K562 (cell line): ENCODE data around the gene USP9Y. TPM values are rescaled to one million over a fixed set of nuclear protein-coding genes. Genes with fewer than 3 reads are reported as not detected.

Experiments used
- ATAC-seq: fragments of 200-7000 bp; cut with Tn5 transposase; 3 replicates; pipeline ENCODE4 v1.9.1; 2020; ENCODE audit warnings: moderate library complexity
- BruUV-seq: library from RNA; stranded (reverse); fragments of 400-500 nt; replicated peaks from 2 replicates; lab custom pipeline; 2021; lab: Mats Ljungman, UMichigan
- CTCF ChIA-PET: fragments of 300-600 bp; formaldehyde crosslinking; extraction: SDS; loops from one replicate; lab custom pipeline; 2021; ENCODE audit warnings: low intra/inter-chr PET ratio; lab: Yijun Ruan, JAX
- POLR2A ChIA-PET: fragments of 300-600, 350-650 bp; sonication (Branson Sonifier 250); formaldehyde crosslinking; extraction: SDS; loops from one replicate; lab custom pipeline; 2021; ENCODE audit warnings: antibody characterized with exemption, inconsistent platforms; lab: Yijun Ruan, JAX
- DNase-seq, 4 experiments: peaks; one replicate each; pipeline versions ENCODE4 v3.0.0 to v3.0.0-alpha.2; 2011 to 2018; ENCODE audit warnings: low spot score in 3 of 4, mixed read lengths in 3 of 4; ENCODE audit errors: extremely low read depth in 1 of 4
- FAIRE-seq: peaks from 2 replicates; lab custom pipeline; 2011; peaks lifted over from hg19 to GRCh38; lab: Jason Lieb, UNC
- H2AFZ ChIP-seq: 2 replicates; pipeline ENCODE4 v1.6.0; 2011; ENCODE audit warnings: low read depth, low read length, control low read depth, inconsistent platforms
- H3K27ac ChIP-seq: fragments of 200-600 bp; 3 replicates; pipeline ENCODE4 v1.8.0; 2011; ENCODE audit warnings: low read depth, mild to moderate bottlenecking, control low read depth, inconsistent platforms, low read length, moderate library complexity, mixed read lengths; ENCODE audit errors: extremely low read depth
- H3K27me3 ChIP-seq, 2 experiments: fragments of 300-600 bp in 1 of 2; 2 replicates in 1 of 2; 3 replicates in 1 of 2; pipeline versions ENCODE4 v1.6.0 to v1.8.0; 2011; ENCODE audit warnings: inconsistent platforms in 2 of 2, low read length in 2 of 2, mild to moderate bottlenecking in 1 of 2, mixed read lengths in 1 of 2, moderate library complexity in 1 of 2; ENCODE audit not compliant: control insufficient read depth in 2 of 2, insufficient read depth in 2 of 2
- H3K36me3 ChIP-seq: fragments of 300-600 bp; 3 replicates; pipeline ENCODE4 v1.8.0; 2011; ENCODE audit warnings: mild to moderate bottlenecking, low read length, inconsistent platforms; ENCODE audit not compliant: control insufficient read depth, insufficient read depth
- H3K4me1 ChIP-seq, 2 experiments: fragments of 200-600 bp in 1 of 2; replicated peaks in 1 of 2; 2 replicates in 1 of 2; 3 replicates in 1 of 2; pipeline versions ENCODE4 v1.5.1 to v1.8.0; 2011; ENCODE audit warnings: inconsistent platforms in 2 of 2, low read length in 2 of 2, mild to moderate bottlenecking in 1 of 2, mixed read lengths in 1 of 2, moderate library complexity in 1 of 2; ENCODE audit not compliant: control insufficient read depth in 2 of 2, insufficient read depth in 2 of 2
- H3K4me2 ChIP-seq: 2 replicates; pipeline ENCODE4 v1.6.1; 2011; ENCODE audit warnings: low read length, control low read depth, inconsistent platforms, mixed read lengths; ENCODE audit not compliant: insufficient read depth
- H3K4me3 ChIP-seq: fragments of 200-600 bp; sonication (generic), shearing (Covaris generic); 2 replicates; pipeline ENCODE4 v1.5.1; 2016; ENCODE audit warnings: control low read depth, inconsistent platforms
- H3K79me2 ChIP-seq: fragments of 200-600 bp; 3 replicates; pipeline ENCODE4 v1.8.0; 2011; ENCODE audit warnings: low read length, inconsistent platforms; ENCODE audit not compliant: control insufficient read depth, insufficient read depth
- H3K9ac ChIP-seq, 2 experiments: 2 replicates each; pipeline versions ENCODE4 v1.6.0 to v1.6.1; 2011; ENCODE audit warnings: low read depth in 2 of 2, low read length in 2 of 2, control low read depth in 1 of 2, inconsistent platforms in 1 of 2, mild to moderate bottlenecking in 1 of 2, mixed read lengths in 1 of 2; ENCODE audit not compliant: insufficient read depth in 1 of 2
- H3K9me1 ChIP-seq: one replicate; pipeline ENCODE4 v1.6.0; 2011; ENCODE audit warnings: inconsistent platforms, mild to moderate bottlenecking, low read length, moderate library complexity; ENCODE audit not compliant: control insufficient read depth, insufficient read depth
- H3K9me3 ChIP-seq: replicated peaks from 2 replicates; pipeline ENCODE4 v1.5.1; 2011; ENCODE audit warnings: low read depth, low read length, inconsistent platforms; ENCODE audit not compliant: control insufficient read depth, insufficient read depth
- H4K20me1 ChIP-seq: replicated peaks from 2 replicates; pipeline ENCODE4 v1.6.1; 2011; ENCODE audit warnings: low read length, inconsistent platforms, mixed read lengths; ENCODE audit not compliant: control insufficient read depth, insufficient read depth
- NFXL1 ChIP-seq: fragments of 450-650 bp; formaldehyde crosslinking; IDR thresholded peaks from 2 replicates; pipeline ENCODE4 v1.4.0; 2021; ENCODE audit warnings: mild to moderate bottlenecking
- RBM22 ChIP-seq: fragments of 200-400 bp; formaldehyde crosslinking; IDR thresholded peaks from 2 replicates; pipeline ENCODE4 v1.6.1; 2018; ENCODE audit warnings: low read length, low read depth; ENCODE audit not compliant: poor library complexity, severe bottlenecking
- SMARCA4 ChIP-seq: fragments of 450-650 bp; IDR thresholded peaks from 2 replicates; pipeline ENCODE4 v1.6.1; 2016
- ZEB2 ChIP-seq: fragments of 450-650 bp; IDR thresholded peaks from 2 replicates; pipeline ENCODE4 v1.6.1; 2016
- ZNF384 ChIP-seq: IDR thresholded peaks from 2 replicates; pipeline ENCODE4 v1.6.1; 2012; ENCODE audit warnings: low read depth, low read length, improper control_type of control experiment
- WGBS: fragments of 100-300 bp; shearing (Covaris generic); methylation state at CpG from one replicate; pipeline ENCODE4 v1.1.6; 2016; ENCODE audit warnings: low coverage, mixed read lengths; ENCODE audit not compliant: insufficient coverage; ENCODE audit errors: missing lambda C conversion rate; 5-methylcytosine and 5-hydroxymethylcytosine counted together
- in situ Hi-C: fragments of 300-500 bp; cut with MboI; formaldehyde crosslinking; loops from 4 replicates; pipeline ENCODE4 v1.15.0; 2018; ENCODE audit warnings: inconsistent platforms, mixed read lengths
- intact Hi-C: fragments of 100-400 bp; cut with micrococcal nuclease; formaldehyde crosslinking; loops from 2 replicates; pipeline ENCODE4 v1.14.2; 2022
- polyA plus RNA-seq, 8 experiments: library from polyadenylated mRNA; depleted of rRNA in 4 of 8; stranded (reverse) in 5 of 8; unstranded in 3 of 8; fragments of >200 nt; fragmentation: Nextera tagmentation in 2 of 8; fragmentation: Illumina TruSeq in 1 of 8; extraction: Ambion mirVana in 2 of 8; extraction: Trizol in 1 of 8; gene quantifications; 2 replicates each; pipeline versions ENCODE4 v1.2.1 to v1.2.3, GENCODE V29; 2011 to 2014; ENCODE audit warnings: inconsistent platforms in 1 of 8, missing spikeins in 1 of 8
- total RNA-seq, 7 experiments: library from RNA; depleted of rRNA in 6 of 7; stranded (reverse); fragments of >200 nt in 6 of 7; fragmentation: Illumina TruSeq in 2 of 7; extraction: Trizol in 2 of 7; gene quantifications; 2 replicates each; pipeline versions ENCODE4 v1.2.1 to v1.2.3, GENCODE V29; 2011 to 2021; ENCODE audit warnings: low replicate concordance in 1 of 7

Gene USP9Y
- total and polyA plus RNA-seq, 9 of the 15 experiments (the other 6 are each of a cell fraction or from before 2014, with no cell fraction given), result 0.13 TPM; not detected in 8

- Histone ChIP-seq H2AFZ (no peak overlapping the region), H3K79me2 (no peaks in the 10 kb centered on the region), H3K4me1 (no peaks in the 10 kb centered on the region), H3K27ac (no peak overlapping the region), H3K4me3 (no peak overlapping the region), H3K9me1 (no peaks in the 10 kb centered on the region), H3K9ac (no peak overlapping the region), H3K36me3 (no peaks in the 10 kb centered on the region), H3K9me3 (no peaks in the 10 kb centered on the region), H3K4me2 (no peak overlapping the region), H4K20me1 (no peaks in the 10 kb centered on the region), H3K27me3 (no peaks in the 10 kb centered on the region)
- in situ Hi-C loops, result no loop called here
- DNase-seq (no peak), ATAC-seq (no peak), FAIRE-seq (no peak)
- TF ChIP-seq RBM22, result no peak
- TF ChIP-seq SMARCA4, result no peak
- WGBS, result no CpG with 5 or more reads among the region's 1 CpG
- BruUV-seq, result no TSS peak
- CTCF ChIA-PET, result no interaction called here
- POLR2A ChIA-PET, result no interaction called here
- intact Hi-C loops, result no loop called here
These were observed 55.0 kb downstream of the USP9Y start for GRCh38 chrY:12756021-12756420.

- Histone ChIP-seq H3K9ac (no peak overlapping the region), H3K4me1 (no peaks in the 10 kb centered on the region), H3K4me3 (no peak overlapping the region), H3K79me2 (no peaks in the 10 kb centered on the region), H3K27me3 (no peaks in the 10 kb centered on the region), H2AFZ (no peak overlapping the region), H3K9me1 (no peaks in the 10 kb centered on the region), H3K27ac (no peak overlapping the region), H3K9me3 (no peaks in the 10 kb centered on the region), H3K36me3 (no peaks in the 10 kb centered on the region), H4K20me1 (no peaks in the 10 kb centered on the region), H3K4me2 (no peak overlapping the region)
- POLR2A ChIA-PET, result no interaction called here
- CTCF ChIA-PET, result no interaction called here
- no TSS peak for BruUV-seq
- no CpG with 5 or more reads among the region's 4 CpGs for WGBS
- TF ChIP-seq ZNF384, result no peak
- TF ChIP-seq NFXL1, result no peak
- TF ChIP-seq ZEB2, result no peak
- DNase-seq (no peak), ATAC-seq (no peak), FAIRE-seq (no peak)
- in situ Hi-C loops (no loop called here), intact Hi-C loops (no loop called here)
These were observed 64.9 kb downstream of the USP9Y start for GRCh38 chrY:12765976-12766375.
